Skin of body (tissue), 2 donors: ENCODE data around the gene RAB20. TPM values are rescaled to one million over a fixed set of nuclear protein-coding genes. Genes with fewer than 3 reads are reported as not detected.
"Not testable (repeated sequence)": the region's sequence is repeated elsewhere in the genome, so short reads cannot be mapped to it uniquely, and the experiment has no call there.

Source experiments
- DNase-seq: peaks from one replicate; lab custom pipeline; 2025; lab: John Stamatoyannopoulos, UW
- total RNA-seq: library from RNA; depleted of rRNA; stranded (reverse); fragments of >200 nt; gene quantifications from one replicate; pipeline ENCODE4 v1.2.3, GENCODE V29; 2014

The RAB20 gene
- total RNA-seq, 1 donor from 2014 or later, result 8.0 TPM

GRCh38 chr13:110509971-110510786 is 51.3 kb downstream of the RAB20 start:
- DNase-seq, result peak; percentile 36

- DNase-seq, result no peak
These were observed 52.0 kb downstream of the RAB20 start for GRCh38 chr13:110509478-110509926.

GRCh38 chr13:110507678-110508381 is 53.7 kb downstream of the RAB20 start:
- DNase-seq, result no peak

GRCh38 chr13:110506859-110507566 is 54.5 kb downstream of the RAB20 start:
- DNase-seq, result no peak

- DNase-seq, result no peak
These were observed 55.1 kb downstream of the RAB20 start for GRCh38 chr13:110506396-110506795.

GRCh38 chr13:110505594-110505993 is 55.9 kb downstream of the RAB20 start:
- DNase-seq, result no peak

- DNase-seq, result no peak
These were observed 57.5 kb downstream of the RAB20 start for GRCh38 chr13:110503979-110504499.

- no peak for DNase-seq
These were observed 58.3 kb downstream of the RAB20 start for GRCh38 chr13:110503037-110503901.

- DNase-seq, result no peak
These were observed 60.3 kb downstream of the RAB20 start for GRCh38 chr13:110501188-110501587.

GRCh38 chr13:110500341-110500740 is 61.2 kb downstream of the RAB20 start:
- no peak for DNase-seq

- no peak for DNase-seq
These were observed 61.8 kb downstream of the RAB20 start for GRCh38 chr13:110499621-110500281.

GRCh38 chr13:110498765-110499164 is 62.8 kb downstream of the RAB20 start:
- DNase-seq, result no peak

GRCh38 chr13:110498327-110498726 is 63.2 kb downstream of the RAB20 start:
- DNase-seq, result no peak

GRCh38 chr13:110497896-110498295 is 63.6 kb downstream of the RAB20 start:
- DNase-seq, result not testable (repeated sequence)

- DNase-seq, result no peak
These were observed 64.5 kb downstream of the RAB20 start for GRCh38 chr13:110497003-110497402.

- DNase-seq, result no peak
These were observed 65.2 kb downstream of the RAB20 start for GRCh38 chr13:110496281-110496680.

GRCh38 chr13:110495881-110496280 is 65.6 kb downstream of the RAB20 start:
- no peak for DNase-seq

- no peak for DNase-seq
These were observed 66.1 kb downstream of the RAB20 start for GRCh38 chr13:110495376-110495775.

- no peak for DNase-seq
These were observed 67.9 kb downstream of the RAB20 start for GRCh38 chr13:110493613-110494012.
